ENCODE data around the gene CR1.
"Not testable (repeated sequence)": the region's sequence is repeated elsewhere in the genome, so short reads cannot be mapped to it uniquely, and the experiment has no call there.

The CR1 gene

GRCh38 chr1:207503950-207504349, 8.0 kb downstream of the CR1 start:
- no peak for DNase-seq (ENCODE audit: low spot score)

GRCh38 chr1:207504438-207504837, 8.5 kb downstream of the CR1 start:
- no peak for DNase-seq (ENCODE audit: low spot score)

- no peak for DNase-seq (ENCODE audit: low spot score)
Observed at GRCh38 chr1:207510444-207510843, 14.5 kb downstream of the CR1 start.

- no peak for DNase-seq (ENCODE audit: low spot score)
Observed at GRCh38 chr1:207514890-207515289, 18.9 kb downstream of the CR1 start.

GRCh38 chr1:207516729-207517128, 20.8 kb downstream of the CR1 start:
- no peak for DNase-seq (ENCODE audit: low spot score)

GRCh38 chr1:207518608-207519236, 22.8 kb downstream of the CR1 start:
- DNase-seq (ENCODE audit: low spot score), result no peak

GRCh38 chr1:207519505-207520399, 23.8 kb downstream of the CR1 start:
- DNase-seq (ENCODE audit: low spot score), result no peak

- DNase-seq (ENCODE audit: low spot score), result not testable (repeated sequence)
Observed at GRCh38 chr1:207520400-207521345, 24.7 kb downstream of the CR1 start.

GRCh38 chr1:207525239-207525638, 29.3 kb downstream of the CR1 start:
- not testable (repeated sequence) for DNase-seq (ENCODE audit: low spot score)

- DNase-seq (ENCODE audit: low spot score), result not testable (repeated sequence)
Observed at GRCh38 chr1:207528401-207528800, 32.4 kb downstream of the CR1 start.

GRCh38 chr1:207536263-207536662, 40.3 kb downstream of the CR1 start:
- not testable (repeated sequence) for DNase-seq (ENCODE audit: low spot score)

GRCh38 chr1:207546677-207547357, 50.9 kb downstream of the CR1 start:
- not testable (repeated sequence) for DNase-seq (ENCODE audit: low spot score)

GRCh38 chr1:207554823-207555222, 58.9 kb downstream of the CR1 start:
- not testable (repeated sequence) for DNase-seq (ENCODE audit: low spot score)

- peak; percentile 18 for DNase-seq (ENCODE audit: low spot score)
Observed at GRCh38 chr1:207565546-207566468, 69.8 kb downstream of the CR1 start.

- not testable (repeated sequence) for DNase-seq (ENCODE audit: low spot score)
Observed at GRCh38 chr1:207571926-207572325, 76.0 kb downstream of the CR1 start.

- DNase-seq (ENCODE audit: low spot score), result not testable (repeated sequence)
Observed at GRCh38 chr1:207573074-207573473, 77.1 kb downstream of the CR1 start.

GRCh38 chr1:207575381-207575780, 79.4 kb downstream of the CR1 start:
- not testable (repeated sequence) for DNase-seq (ENCODE audit: low spot score)

- no peak for DNase-seq (ENCODE audit: low spot score)
Observed at GRCh38 chr1:207578796-207579435, 83.0 kb downstream of the CR1 start.

GRCh38 chr1:207579436-207579799, 83.5 kb downstream of the CR1 start:
- peak; percentile 70 for DNase-seq (ENCODE audit: low spot score)

All from iPS-NIHi11 (cell line).